Body of pancreas (tissue), 4 donors: Measurements from ENCODE around the gene HECW1.

Experiments used
- POLR2A ChIP-seq, 3 donors: fragments of 450-650 bp; IDR thresholded peaks; one replicate each; pipeline ENCODE4 v1.6.1; 2016; ENCODE audit warnings: antibody characterized with exemption in 3 of 3, mild to moderate bottlenecking in 2 of 3
- TF ChIP-seq, protein P1 (sequence below), 7 experiments: fragments of 450-650 bp in 4 of 7; fragments of 200-600 bp in 3 of 7; sonication (generic) in 3 of 7; IDR thresholded peaks; one replicate each; pipeline ENCODE4 v1.5.1; 2016 to 2019; ENCODE audit warnings: antibody characterized with exemption in 7 of 7

DNA sequence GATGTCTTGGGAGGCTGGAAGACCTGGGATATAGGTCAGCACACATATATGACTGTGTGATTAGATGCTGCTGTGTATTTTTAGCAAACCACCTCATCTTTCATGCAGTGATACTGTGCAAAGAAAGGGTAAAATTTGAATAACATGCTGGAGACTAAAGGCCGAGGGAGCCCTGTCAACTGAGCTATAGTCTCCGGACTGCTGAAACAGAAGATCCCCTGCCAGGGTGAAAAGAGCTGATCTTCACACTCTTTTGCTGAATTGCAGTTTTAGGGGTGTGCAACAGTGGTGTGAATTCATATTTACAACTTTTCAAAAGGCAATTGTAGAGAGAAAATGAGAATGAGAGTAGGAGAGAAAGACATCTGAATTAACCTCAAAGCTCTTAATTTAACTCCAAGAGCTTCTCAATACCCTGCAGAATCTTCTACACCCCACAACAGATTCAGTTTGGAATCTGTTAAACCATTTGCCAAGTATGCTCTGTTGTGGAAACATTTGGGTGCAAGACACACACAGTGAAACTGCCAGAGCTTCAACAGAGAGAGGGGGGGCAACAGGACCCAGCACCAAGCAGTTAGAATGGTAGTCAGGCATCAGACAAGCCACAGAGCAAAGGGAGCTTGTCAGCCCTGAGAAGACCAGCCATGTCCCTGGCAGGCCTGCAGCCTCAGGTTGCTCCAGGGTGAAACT, 280.3 kb downstream of the HECW1 start:
- TF ChIP-seq, protein P1, sequence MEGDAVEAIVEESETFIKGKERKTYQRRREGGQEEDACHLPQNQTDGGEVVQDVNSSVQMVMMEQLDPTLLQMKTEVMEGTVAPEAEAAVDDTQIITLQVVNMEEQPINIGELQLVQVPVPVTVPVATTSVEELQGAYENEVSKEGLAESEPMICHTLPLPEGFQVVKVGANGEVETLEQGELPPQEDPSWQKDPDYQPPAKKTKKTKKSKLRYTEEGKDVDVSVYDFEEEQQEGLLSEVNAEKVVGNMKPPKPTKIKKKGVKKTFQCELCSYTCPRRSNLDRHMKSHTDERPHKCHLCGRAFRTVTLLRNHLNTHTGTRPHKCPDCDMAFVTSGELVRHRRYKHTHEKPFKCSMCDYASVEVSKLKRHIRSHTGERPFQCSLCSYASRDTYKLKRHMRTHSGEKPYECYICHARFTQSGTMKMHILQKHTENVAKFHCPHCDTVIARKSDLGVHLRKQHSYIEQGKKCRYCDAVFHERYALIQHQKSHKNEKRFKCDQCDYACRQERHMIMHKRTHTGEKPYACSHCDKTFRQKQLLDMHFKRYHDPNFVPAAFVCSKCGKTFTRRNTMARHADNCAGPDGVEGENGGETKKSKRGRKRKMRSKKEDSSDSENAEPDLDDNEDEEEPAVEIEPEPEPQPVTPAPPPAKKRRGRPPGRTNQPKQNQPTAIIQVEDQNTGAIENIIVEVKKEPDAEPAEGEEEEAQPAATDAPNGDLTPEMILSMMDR (IDR thresholded peaks at IDR 0.05): no peak
- TF ChIP-seq POLR2A (IDR thresholded peaks at IDR 0.05): no peak
